KMS-11 (cell line): Measurements from ENCODE around the gene ATXN2L.
A peak's percentile ranks its signal among the peaks of the same experiment; 100 is the strongest.

Source experiments
- H2AFZ ChIP-seq: fragments of 200-600 bp; sonication (generic); 2 replicates; pipeline ENCODE4 v1.6.1; 2016; ENCODE audit warnings: antibody characterized with exemption, mixed run types, low read depth
- H3K27ac ChIP-seq: fragments of 200-600 bp; sonication (generic); 2 replicates; pipeline ENCODE4 v1.6.1; 2016; ENCODE audit warnings: mild to moderate bottlenecking, mixed run types
- H3K27me3 ChIP-seq: fragments of 200-600 bp; sonication (generic); 2 replicates; pipeline ENCODE4 v1.6.1; 2017; ENCODE audit warnings: mild to moderate bottlenecking, low read depth, mixed run types, moderate library complexity; ENCODE audit not compliant: insufficient read depth
- H3K36me3 ChIP-seq: fragments of 200-600 bp; sonication (generic); 2 replicates; pipeline ENCODE4 v1.6.1; 2017; ENCODE audit warnings: mild to moderate bottlenecking, mixed run types; ENCODE audit not compliant: insufficient read depth
- H3K4me1 ChIP-seq: fragments of 200-600 bp; sonication (generic); 2 replicates; pipeline ENCODE4 v1.6.1; 2016; ENCODE audit warnings: mild to moderate bottlenecking, low read depth, mixed run types; ENCODE audit not compliant: poor library complexity, severe bottlenecking
- H3K4me2 ChIP-seq: fragments of 200-600 bp; sonication (generic); 2 replicates; pipeline ENCODE4 v1.7.0; 2016; ENCODE audit warnings: mild to moderate bottlenecking, mixed run types
- H3K4me3 ChIP-seq: fragments of 200-600 bp; sonication (generic); IDR thresholded peaks from 2 replicates; pipeline ENCODE4 v1.6.1; 2017; ENCODE audit warnings: low read depth, low read length, mixed read lengths; ENCODE audit not compliant: insufficient read depth
- H3K79me2 ChIP-seq: fragments of 200-600 bp; sonication (generic); 2 replicates; pipeline ENCODE4 v1.6.1; 2016; ENCODE audit warnings: low read depth, mixed run types; ENCODE audit not compliant: insufficient read depth
- H3K9ac ChIP-seq: fragments of 200-600 bp; sonication (generic); 2 replicates; pipeline ENCODE4 v1.6.1; 2016; ENCODE audit warnings: mild to moderate bottlenecking, mixed run types
- H4K20me1 ChIP-seq: fragments of 200-600 bp; sonication (generic); 2 replicates; pipeline ENCODE4 v1.6.1; 2016; ENCODE audit warnings: mild to moderate bottlenecking, mixed run types; ENCODE audit not compliant: insufficient read depth
- TF ChIP-seq, protein P1 (sequence below): fragments of 200-600 bp; sonication (generic); conservative IDR thresholded peaks from 2 replicates; pipeline ENCODE4 v1.6.1; 2017; ENCODE audit warnings: low read depth, mild to moderate bottlenecking, antibody characterized with exemption, low read length, moderate library complexity, mixed read lengths

ATXN2L gene

DNA sequence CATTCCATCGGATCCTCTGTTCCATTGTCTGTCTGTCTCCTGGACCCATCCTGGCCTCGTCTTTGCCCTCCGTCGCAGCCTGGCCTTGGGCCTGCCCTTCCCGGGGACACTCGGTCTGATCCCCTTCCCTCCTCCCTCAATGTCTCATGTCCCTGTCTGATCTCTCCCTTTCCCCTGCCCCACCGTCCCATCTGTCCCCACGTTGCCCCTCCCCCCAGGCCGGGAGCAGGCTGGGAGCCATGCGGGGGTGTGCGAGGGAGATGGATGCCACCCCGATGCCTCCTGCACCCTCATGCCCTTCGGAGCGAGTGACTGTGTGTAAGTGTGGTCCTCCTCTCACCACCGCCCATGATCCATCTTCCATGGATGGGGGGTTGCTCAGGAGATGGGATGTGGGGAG lies 50.2 kb downstream of the ATXN2L start:
- Histone ChIP-seq H3K4me2 (no peak overlapping the region), H3K9ac (no peak overlapping the region), H3K36me3 (peaks cover 3% of the 10 kb centered on the region; the same call in 1 of the 2 replicates), H3K27me3 (no peaks in the 10 kb centered on the region), H4K20me1 (no peaks in the 10 kb centered on the region), H3K27ac (no peak overlapping the region), H3K4me1 (peaks cover 12% of the 10 kb centered on the region), H3K4me3 (no peak overlapping the region), H2AFZ (no peak overlapping the region), H3K79me2 (no peaks in the 10 kb centered on the region)
- TF ChIP-seq, protein P1, sequence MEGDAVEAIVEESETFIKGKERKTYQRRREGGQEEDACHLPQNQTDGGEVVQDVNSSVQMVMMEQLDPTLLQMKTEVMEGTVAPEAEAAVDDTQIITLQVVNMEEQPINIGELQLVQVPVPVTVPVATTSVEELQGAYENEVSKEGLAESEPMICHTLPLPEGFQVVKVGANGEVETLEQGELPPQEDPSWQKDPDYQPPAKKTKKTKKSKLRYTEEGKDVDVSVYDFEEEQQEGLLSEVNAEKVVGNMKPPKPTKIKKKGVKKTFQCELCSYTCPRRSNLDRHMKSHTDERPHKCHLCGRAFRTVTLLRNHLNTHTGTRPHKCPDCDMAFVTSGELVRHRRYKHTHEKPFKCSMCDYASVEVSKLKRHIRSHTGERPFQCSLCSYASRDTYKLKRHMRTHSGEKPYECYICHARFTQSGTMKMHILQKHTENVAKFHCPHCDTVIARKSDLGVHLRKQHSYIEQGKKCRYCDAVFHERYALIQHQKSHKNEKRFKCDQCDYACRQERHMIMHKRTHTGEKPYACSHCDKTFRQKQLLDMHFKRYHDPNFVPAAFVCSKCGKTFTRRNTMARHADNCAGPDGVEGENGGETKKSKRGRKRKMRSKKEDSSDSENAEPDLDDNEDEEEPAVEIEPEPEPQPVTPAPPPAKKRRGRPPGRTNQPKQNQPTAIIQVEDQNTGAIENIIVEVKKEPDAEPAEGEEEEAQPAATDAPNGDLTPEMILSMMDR = no peak

DNA sequence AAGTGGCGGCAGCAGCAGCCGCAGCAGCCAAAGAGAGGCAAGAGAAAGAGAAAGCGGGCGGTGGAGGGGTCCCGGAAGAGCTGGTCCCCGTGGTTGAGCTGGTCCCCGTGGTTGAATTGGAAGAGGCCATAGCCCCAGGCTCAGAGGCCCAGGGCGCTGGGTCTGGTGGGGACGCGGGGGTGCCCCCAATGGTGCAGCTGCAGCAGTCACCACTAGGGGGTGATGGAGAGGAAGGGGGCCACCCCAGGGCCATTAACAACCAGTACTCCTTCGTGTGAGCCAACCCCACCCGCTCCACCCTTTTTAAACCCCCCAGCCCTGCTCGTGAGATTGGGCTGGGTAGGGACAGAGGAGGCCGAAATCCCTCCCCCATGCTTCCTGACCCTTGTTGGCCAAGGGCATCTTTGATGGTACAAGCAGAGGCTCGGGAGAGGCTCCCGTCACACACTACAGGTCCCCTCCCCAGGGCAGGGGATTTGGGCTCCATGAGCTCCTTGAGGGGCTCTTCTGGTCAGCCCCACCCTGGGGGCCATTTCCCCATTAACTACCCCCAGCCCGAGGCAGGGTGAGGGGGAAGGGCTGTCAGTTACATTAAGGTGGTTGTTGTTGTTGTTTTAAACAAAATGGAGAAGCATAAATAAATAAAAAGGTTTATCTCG lies 50.9 kb downstream of the ATXN2L start:
- Histone ChIP-seq H3K4me3 (no peak overlapping the region), H2AFZ (no peak overlapping the region), H3K27me3 (no peaks in the 10 kb centered on the region), H3K4me2 (no peak overlapping the region), H3K36me3 (peaks cover 3% of the 10 kb centered on the region; the same call in 1 of the 2 replicates), H3K27ac (no peak overlapping the region), H3K79me2 (no peaks in the 10 kb centered on the region), H3K9ac (no peak overlapping the region), H4K20me1 (no peaks in the 10 kb centered on the region), H3K4me1 (peaks cover 19% of the 10 kb centered on the region)
- TF ChIP-seq, protein P1 = peak; percentile 75

DNA sequence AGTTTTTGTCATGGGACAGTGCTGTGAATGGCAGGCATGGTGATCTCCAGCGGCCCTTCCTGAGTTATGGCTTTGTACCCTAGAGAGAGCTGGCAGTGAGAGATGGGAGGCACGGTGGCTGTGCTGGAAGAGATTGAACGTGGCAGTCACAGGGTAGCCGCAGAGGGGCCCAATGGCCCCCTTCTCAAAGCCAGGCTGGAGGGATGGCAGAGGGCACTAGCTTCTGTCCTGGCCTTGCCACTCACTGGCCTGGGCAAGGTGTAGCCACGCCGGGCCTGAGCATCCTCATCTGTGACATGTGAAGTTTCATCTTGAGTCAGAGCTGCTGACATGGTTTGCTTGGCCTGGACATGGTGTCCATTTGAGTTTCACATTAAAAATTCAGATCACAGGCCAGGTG lies 51.6 kb downstream of the ATXN2L start:
- no peak overlapping the region for H3K4me2 ChIP-seq
- H3K9ac ChIP-seq = no peak overlapping the region
- peaks cover 3% of the 10 kb centered on the region; the same call in 1 of the 2 replicates for H3K36me3 ChIP-seq
- H3K4me3 ChIP-seq = no peak overlapping the region
- peaks cover 25% of the 10 kb centered on the region for H3K4me1 ChIP-seq
- no peak overlapping the region for H3K27ac ChIP-seq
- no peak overlapping the region for H2AFZ ChIP-seq
- no peaks in the 10 kb centered on the region for H3K27me3 ChIP-seq
- TF ChIP-seq, protein P1 = no peak
- no peaks in the 10 kb centered on the region for H4K20me1 ChIP-seq
- no peaks in the 10 kb centered on the region for H3K79me2 ChIP-seq

DNA sequence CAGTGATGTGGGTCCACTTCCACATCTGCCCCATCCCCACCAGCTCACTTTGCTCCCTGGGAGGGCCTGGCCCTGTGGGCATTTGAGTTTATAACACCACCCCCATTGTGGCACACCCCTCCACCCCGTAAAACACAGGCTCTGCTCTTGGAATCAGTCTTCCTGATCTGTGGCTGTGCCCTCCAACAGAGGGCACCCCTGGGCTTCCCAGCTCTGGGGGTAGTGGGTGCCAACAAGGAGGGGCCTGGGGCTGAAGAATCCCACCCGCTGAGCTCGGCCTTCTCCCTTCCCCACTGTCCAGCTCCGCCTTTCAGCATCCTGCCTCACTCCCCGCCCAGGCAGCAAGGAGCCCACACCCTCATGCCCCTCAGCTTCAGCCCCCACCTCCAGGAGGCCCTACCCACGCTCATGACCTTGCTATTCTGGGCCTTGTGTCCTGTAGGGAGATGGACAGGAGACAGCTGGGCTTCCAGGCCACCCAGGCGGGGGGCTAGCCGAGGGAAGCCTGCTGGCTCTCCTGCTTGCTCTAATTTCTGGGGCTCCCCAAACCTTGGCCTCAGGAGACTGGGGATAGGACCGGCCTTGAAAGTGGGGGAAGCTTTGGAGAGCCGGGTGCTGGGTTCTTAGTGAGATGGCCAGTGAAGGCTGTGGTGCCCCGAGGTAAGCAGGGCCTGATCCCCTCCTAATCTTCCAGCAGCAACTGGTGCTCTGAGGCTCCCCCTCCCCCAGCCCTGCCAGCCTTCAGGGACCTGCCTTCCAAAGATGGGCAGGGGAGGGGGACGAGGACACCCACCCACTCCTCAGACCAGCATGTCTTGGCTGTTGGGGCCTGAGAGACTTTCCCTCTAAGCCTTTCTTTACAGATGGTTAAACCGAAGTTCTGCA lies 52.6 kb downstream of the ATXN2L start:
- H3K4me3 ChIP-seq = no peak overlapping the region

More for the DNA sequence above, 52.6 kb downstream of the ATXN2L start:
- H3K4me2 ChIP-seq = no peak overlapping the region
- H3K79me2 ChIP-seq = no peaks in the 10 kb centered on the region
- no peak overlapping the region for H3K27ac ChIP-seq
- no peak overlapping the region for H2AFZ ChIP-seq
- TF ChIP-seq, protein P1 = no peak
- H3K4me1 ChIP-seq = peaks cover 30% of the 10 kb centered on the region
- no peaks in the 10 kb centered on the region for H3K27me3 ChIP-seq
- H4K20me1 ChIP-seq = no peaks in the 10 kb centered on the region
- no peak overlapping the region for H3K9ac ChIP-seq
- peaks cover 3% of the 10 kb centered on the region; the same call in 1 of the 2 replicates for H3K36me3 ChIP-seq
